DND-41 (cell line): ENCODE measurements around the gene COL23A1.

Experiments used
- EZH2 ChIP-seq: IDR thresholded peaks from 3 replicates; pipeline ENCODE4 v1.6.1; 2012; ENCODE audit warnings: borderline replicate concordance, low read depth, mild to moderate bottlenecking, moderate library complexity, low read length, inconsistent platforms; ENCODE audit not compliant: severe bottlenecking
- TF ChIP-seq, protein P1 (sequence below): IDR thresholded peaks from 2 replicates; pipeline ENCODE4 v1.5.1; 2012; ENCODE audit warnings: borderline replicate concordance, low read length, moderate library complexity, mild to moderate bottlenecking; ENCODE audit not compliant: poor library complexity, severe bottlenecking; ENCODE audit errors: extremely low read depth

GRCh38 chr5:178547052-178547666 lies 43.0 kb downstream of the COL23A1 start:
- TF ChIP-seq, protein P1, sequence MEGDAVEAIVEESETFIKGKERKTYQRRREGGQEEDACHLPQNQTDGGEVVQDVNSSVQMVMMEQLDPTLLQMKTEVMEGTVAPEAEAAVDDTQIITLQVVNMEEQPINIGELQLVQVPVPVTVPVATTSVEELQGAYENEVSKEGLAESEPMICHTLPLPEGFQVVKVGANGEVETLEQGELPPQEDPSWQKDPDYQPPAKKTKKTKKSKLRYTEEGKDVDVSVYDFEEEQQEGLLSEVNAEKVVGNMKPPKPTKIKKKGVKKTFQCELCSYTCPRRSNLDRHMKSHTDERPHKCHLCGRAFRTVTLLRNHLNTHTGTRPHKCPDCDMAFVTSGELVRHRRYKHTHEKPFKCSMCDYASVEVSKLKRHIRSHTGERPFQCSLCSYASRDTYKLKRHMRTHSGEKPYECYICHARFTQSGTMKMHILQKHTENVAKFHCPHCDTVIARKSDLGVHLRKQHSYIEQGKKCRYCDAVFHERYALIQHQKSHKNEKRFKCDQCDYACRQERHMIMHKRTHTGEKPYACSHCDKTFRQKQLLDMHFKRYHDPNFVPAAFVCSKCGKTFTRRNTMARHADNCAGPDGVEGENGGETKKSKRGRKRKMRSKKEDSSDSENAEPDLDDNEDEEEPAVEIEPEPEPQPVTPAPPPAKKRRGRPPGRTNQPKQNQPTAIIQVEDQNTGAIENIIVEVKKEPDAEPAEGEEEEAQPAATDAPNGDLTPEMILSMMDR, result no peak
- TF ChIP-seq EZH2, result no peak
